22Rv1 (cell line): ENCODE data around the gene RRP15.

Experiments used
- CTCF ChIP-seq: fragments of 450-650 bp; IDR thresholded peaks from 2 replicates; pipeline ENCODE4 v1.5.1; 2017; ENCODE audit warnings: mild to moderate bottlenecking
- ZFX ChIP-seq: fragments of 450-650 bp; IDR thresholded peaks from 2 replicates; pipeline ENCODE4 v1.6.1; 2017; ENCODE audit warnings: antibody characterized with exemption, borderline replicate concordance

- TF ChIP-seq CTCF (no peak), ZFX (no peak)
Measured at GRCh38 chr1:218376722-218377121, 91.6 kb downstream of the RRP15 start.
